ENCODE results near the gene COIL.

DNA sequence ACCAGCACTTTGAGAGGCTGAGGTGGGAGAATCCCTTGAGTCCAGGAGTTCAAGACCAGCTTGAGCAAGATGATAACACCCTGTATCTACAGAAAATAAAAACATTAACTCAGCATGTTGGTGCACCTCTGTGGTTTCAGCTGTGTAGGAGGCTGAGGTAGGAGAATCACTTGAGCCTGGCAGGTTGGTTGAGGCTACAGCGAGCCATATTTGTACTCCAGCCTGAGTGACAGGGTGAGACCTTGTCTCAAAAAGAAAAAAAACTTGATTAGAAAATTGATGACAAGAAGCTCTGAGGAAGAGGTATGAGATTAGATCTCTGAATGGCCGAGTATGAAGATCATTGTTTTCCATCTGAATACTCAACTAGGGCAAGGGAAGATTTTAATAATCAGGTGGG, 48.1 kb upstream of the COIL start:
- TF ChIP-seq CTCF (conservative IDR thresholded peaks at IDR 0.05; ENCODE audit: low read length) (no peak), EZH2phosphoT487 (IDR thresholded peaks at IDR 0.05; ENCODE audit: borderline replicate concordance, low read depth, low read length) (no peak)
